ENCODE measurements around the gene FAM83C.

The FAM83C gene

GRCh38 chr20:35284992-35285805 lies 7.0 kb downstream of the FAM83C start:
- DNase-seq = peak in 5 of 58 donors; percentile 30 to 50 (median 45)

- peak; percentile 32 to 88 (median 68) for DNase-seq
Observed at GRCh38 chr20:35284267-35284991, 7.8 kb downstream of the FAM83C start, which contains the start of gene EIF6. TSS of gene EIF6 (minus strand) at chr20:35284772. CDS start at chr20:35284487, 285 bp downstream.

DNA sequence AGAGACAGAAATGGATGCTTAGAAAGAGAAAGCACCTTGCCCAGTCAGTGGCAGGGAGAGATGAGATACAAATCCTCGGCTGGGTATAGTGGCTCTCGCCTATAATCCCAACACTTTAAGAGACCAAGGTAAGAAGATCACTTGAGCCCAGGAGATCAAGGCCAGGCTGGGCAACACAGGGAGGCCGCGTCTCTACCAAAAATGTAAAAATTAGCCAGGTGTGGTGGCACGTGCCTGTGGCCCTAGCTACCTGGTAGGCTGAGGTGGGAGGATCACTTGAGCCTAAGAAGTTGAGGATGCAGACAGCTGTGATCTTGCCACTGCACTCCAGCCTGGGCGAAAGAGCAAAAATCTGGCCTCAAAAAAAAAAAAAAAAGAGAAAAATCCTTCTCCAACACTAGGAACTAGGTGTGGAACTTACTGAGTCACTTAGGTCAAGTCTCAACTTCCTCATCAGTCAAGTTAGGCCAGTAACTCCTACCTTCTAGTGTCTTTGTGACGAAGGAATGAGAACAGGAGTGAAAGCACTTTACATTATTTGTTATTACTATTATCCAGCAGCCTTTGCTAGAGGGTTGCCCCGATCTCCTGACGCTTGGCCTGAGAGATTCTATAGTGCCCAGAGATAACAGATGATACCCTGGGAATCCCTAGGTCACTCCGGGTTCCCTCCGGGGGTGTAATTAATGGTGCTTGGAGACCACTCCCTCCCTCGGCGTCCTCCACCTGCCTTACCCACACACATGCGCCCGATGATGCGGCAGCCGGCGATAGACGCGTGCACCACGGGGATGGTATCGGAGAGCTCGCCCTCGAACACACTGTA lies 8.6 kb downstream of the FAM83C start:
- no peak for DNase-seq

- no peak for DNase-seq
Observed at GRCh38 chr20:35281506-35282101, 10.6 kb downstream of the FAM83C start.

- no peak for DNase-seq
Observed at GRCh38 chr20:35280523-35280922, 11.7 kb downstream of the FAM83C start.

DNA sequence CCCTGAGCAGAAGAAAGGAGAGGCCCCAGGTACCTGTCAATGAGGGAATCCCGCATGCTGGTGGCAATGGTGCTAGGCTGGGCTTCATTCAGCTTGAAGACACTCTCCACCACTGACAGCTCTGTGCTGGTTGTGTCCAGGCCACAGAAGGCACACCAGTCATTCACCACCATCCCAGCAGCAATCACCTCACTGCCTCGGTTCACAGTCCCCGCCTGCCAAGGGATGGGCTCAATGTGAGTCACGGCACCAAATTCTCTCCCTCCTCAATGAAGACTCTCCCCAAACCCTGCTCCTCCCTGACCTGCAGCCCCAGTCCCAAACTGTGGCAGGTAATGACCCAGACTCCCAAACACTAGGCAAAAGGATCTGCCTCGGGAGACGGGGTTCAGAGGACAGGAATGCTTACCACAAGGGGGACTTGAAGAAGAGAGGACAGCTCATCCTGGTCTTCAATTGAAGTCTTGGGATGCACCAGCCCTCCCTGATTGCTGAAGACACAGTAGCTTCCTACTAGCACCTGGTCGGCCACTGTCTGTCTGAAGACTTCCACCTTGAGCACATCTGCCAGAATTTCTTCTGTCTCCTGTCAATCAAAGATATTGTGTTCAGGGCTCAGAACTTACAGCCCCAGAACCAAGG lies 12.6 kb downstream of the FAM83C start:
- DNase-seq = no peak

- no peak for DNase-seq
Observed at GRCh38 chr20:35279040-35279439, 13.2 kb downstream of the FAM83C start.

- peak; percentile 21 to 94 (median 79) for DNase-seq
Observed at GRCh38 chr20:35277531-35278395, 14.5 kb downstream of the FAM83C start, which contains the start of gene MMP24OS. TSS of gene MMP24OS (minus strand) at chr20:35278122. CDS start at chr20:35277929, 193 bp downstream.

DNA sequence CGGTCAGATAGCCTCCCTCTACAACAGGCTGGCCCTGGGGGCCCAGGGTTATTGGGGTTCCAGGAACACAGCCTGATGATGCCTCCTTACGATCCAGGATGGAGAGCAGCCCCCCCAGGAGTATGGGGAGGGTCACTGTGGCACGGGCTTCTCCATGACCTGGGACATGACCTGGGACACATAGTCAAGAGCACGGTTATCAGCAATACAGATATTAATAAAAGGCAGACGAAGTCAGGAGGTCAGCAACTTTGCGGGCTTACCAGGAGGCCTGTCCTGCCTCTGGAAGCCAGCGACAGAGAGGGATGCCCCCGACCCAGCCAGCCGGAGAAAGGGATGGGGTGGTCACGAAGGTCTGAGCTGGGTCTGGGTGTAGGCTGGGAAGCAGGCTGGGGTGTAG lies 15.1 kb downstream of the FAM83C start:
- DNase-seq = no peak

- DNase-seq = peak in 1 of 58 donors; percentile 10
Observed at GRCh38 chr20:35276408-35276807, 15.8 kb downstream of the FAM83C start.

- no peak for DNase-seq
Observed at GRCh38 chr20:35275741-35276251, 16.4 kb downstream of the FAM83C start.

DNA sequence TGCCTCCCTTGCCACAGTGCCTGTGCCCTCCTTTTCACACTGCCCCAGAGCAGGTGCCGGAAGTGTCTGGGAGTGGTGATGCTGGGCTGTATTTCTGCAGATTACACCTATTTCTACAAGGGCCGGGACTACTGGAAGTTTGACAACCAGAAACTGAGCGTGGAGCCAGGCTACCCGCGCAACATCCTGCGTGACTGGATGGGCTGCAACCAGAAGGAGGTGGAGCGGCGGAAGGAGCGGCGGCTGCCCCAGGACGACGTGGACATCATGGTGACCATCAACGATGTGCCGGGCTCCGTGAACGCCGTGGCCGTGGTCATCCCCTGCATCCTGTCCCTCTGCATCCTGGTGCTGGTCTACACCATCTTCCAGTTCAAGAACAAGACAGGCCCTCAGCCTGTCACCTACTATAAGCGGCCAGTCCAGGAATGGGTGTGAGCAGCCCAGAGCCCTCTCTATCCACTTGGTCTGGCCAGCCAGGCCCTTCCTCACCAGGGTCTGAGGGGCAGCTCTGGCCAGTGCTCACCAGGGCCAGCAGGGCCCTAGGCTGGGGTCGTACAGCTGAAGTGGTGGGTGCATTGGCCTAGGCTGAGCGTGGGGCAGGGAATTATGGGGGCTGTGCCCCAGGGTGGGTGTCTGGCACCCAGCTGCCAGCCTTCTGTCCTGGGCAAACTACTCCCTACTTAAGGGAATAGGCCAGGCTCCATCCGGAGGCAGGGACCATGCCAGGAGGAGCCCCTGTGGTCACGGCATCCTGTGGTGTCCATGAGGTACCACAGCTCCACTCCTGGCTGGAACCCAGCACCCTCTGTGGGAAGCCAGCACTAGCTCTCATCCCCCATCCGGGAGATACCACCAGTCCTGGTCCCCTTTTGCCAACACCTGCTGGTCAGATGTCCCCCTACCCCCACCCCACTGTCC lies 17.8 kb downstream of the FAM83C start:
- no peak for DNase-seq

- DNase-seq = peak in 52 of 58 donors; percentile 2 to 83 (median 54)
Observed at GRCh38 chr20:35273449-35274171, 18.6 kb downstream of the FAM83C start.

DNA sequence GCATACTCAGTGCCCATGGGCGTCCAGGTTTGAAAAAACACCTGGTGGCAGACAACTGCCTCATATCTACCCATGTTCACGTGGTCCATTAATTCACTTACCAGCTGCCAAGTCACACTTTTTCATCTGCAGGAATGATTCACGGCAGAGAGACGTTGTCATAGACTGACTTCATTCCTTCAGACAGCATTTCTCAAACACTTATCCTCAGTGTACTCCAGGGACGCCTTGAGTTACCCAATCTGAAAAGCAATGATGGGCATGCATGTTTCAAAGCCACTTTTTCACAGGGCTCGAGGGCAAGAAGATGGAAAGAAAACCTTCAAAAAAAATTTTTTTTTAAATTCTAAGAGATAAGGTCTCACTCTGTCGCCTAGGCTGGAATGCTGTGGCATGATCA lies 20.3 kb downstream of the FAM83C start:
- DNase-seq = no peak

DNA sequence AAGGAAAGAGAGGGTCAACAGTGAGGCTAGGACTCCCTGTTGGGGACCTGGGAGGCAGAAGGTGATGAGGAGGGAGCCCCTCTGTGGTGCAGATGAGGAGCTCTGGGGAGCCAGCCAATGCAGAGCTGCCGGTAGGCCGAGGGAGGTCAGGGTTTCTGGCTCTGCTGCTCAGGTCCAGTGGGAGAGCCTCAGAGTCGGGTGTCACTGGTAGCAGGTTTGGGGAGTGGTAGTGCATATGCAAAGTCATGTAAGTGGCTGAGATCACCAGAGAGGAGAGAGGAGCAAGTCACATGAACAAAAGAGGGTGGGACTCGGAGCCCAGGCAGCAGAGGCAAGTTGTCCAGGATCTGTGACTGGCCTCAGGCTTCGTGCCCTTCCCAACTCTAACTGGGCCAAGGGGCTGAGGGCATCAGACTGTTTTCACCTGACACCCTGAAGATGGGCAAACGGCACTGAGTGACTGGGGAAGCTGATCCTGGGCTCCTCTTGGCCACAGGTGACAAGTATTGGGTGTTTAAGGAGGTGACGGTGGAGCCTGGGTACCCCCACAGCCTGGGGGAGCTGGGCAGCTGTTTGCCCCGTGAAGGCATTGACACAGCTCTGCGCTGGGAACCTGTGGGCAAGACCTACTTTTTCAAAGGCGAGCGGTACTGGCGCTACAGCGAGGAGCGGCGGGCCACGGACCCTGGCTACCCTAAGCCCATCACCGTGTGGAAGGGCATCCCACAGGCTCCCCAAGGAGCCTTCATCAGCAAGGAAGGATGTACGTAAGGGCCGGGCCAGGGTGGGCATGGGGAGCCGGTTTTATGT lies 20.9 kb downstream of the FAM83C start:
- DNase-seq = no peak

All from anterior cingulate cortex (tissue), 58 donors.